Left lobe of liver (tissue), 2 donors: ENCODE data around the gene DVL1. TPM values are rescaled to one million over a fixed set of nuclear protein-coding genes. Genes with fewer than 3 reads are reported as not detected.
"Not testable (repeated sequence)": the region's sequence is repeated elsewhere in the genome, so short reads cannot be mapped to it uniquely, and the experiment has no call there.

Experiments
- ATAC-seq: fragments of 200-7000 bp; cut with Tn5 transposase; one replicate; pipeline ENCODE4 v1.9.1; 2020; ENCODE audit warnings: mild to moderate bottlenecking, moderate library complexity
- DNase-seq: peaks from one replicate; pipeline ENCODE4 v3.0.0-alpha.2; 2020; ENCODE audit warnings: low spot score
- total RNA-seq: library from RNA; stranded (reverse); gene quantifications from one replicate; pipeline ENCODE4 v1.2.1, GENCODE V29; 2021
- donor health status: DM: no; HTN: no; CAD: no; lungs with moderate emphysema.
- donor health status: DM: no; HTN: yes; CAD: no.

Gene DVL1
- total RNA-seq, 1 donor from 2014 or later = 50.4 TPM

- DNase-seq (no peak), ATAC-seq (no peak)
These were observed 24.8 kb upstream of the DVL1 start for GRCh38 chr1:1373815-1374588.

DNA sequence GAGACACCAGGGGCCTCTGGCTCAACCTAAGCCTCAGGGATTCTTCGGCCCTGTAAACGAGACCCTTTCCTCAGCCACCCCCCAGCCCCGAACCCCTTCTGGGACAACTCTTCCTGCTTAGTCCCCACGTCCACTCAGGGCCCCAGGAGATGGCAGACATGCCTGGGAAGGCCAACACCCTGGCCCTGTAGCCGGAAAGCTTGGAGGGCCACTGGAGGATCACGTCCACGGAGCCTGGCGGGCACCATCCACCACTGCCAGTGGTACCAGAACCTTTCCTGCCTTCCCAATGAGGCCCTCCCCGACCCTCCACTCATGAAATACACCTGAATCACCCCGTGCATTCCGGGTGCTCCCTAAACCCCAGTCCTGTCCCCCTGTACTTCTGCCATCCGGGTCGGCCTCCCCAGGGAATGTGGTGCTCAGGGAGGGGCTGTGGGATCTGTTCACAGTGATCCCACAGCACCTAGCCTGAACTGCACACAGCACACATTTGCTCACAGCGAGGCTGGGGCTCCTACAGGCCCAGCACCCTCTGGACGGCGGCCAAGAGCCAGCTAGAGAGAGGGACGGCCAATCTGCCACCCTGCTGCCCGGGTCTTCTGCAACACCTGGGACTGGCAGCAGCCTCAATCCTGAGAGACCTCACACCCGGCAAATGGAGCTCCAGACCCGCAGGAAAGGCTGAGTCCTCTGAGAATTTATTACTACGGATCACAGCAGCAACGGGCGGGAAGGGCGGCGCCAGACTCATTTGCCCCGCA is 24.0 kb upstream of the DVL1 start:
- DNase-seq = no peak
- ATAC-seq = no peak

- ATAC-seq (peak; percentile 52), DNase-seq (no peak)
These were observed 22.8 kb upstream of the DVL1 start for GRCh38 chr1:1371746-1372711.

- DNase-seq (no peak), ATAC-seq (no peak)
These were observed 22.1 kb upstream of the DVL1 start for GRCh38 chr1:1371364-1371745.

GRCh38 chr1:1370771-1371300 is 21.6 kb upstream of the DVL1 start:
- ATAC-seq (no peak), DNase-seq (no peak)

DNA sequence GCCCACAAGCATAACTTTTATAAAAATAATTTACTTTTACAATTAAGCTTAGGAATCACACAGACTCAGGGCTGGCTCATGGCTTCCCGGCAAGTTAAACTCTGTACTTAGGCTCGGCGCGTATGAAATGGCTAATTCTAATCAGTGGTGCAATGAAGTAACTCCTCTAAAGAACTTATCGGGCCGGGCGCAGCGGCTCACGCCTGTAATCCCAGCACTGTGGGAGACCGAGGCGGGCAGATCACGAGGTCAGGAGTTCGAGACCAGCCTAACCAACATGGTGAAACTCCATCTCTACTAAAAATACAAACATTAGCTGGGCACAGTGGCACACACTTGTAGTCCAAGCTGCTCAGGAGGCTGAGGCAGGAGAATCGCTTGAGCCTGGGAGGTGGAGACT is 20.9 kb upstream of the DVL1 start:
- ATAC-seq, DNase-seq: not testable (repeated sequence)

- ATAC-seq = no peak
- DNase-seq = no peak
These were observed 18.1 kb upstream of the DVL1 start for GRCh38 chr1:1367315-1367714.

- ATAC-seq (no peak), DNase-seq (no peak)
These were observed 17.5 kb upstream of the DVL1 start for GRCh38 chr1:1366699-1367066.

DNA sequence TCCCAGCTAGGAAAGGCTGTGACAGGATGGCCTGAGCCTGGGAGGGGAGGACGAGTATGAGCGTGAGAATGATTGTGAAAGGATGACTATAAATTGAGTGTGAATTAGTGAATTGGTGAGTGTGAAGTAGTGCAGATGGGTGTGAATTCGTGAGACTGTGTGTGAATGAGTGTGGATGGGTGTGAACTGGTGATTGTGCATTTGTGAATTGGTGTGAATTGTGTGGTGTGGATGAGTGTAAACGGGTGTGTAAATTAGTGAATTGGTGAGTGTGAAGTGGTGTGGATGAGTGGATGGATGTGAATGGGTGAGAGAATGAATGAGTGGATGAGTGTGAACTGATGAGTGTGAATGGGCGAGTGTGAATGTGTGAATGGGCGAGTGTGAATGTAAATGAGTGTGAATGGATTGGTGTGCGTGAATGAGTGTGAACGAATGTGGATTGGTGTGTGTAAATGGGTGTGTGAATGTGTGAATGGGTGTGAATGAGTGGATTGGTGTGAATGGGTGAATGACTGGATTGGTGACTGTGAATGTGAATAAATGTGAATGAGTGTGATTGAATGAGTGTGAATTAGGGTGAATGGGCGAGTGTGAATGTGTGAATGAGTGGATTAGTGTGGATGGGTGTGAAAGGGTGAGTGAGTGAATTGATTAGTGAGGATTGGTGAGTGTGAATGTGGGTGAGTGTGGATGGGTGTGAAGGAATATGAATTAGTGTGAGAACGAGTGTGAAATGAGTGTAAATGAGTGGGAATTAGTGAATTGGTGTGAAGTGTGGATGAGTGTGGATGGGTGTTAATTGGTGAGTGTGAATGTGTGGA is 16.9 kb upstream of the DVL1 start:
- ATAC-seq = no peak
- DNase-seq = no peak

- peak; percentile 27 for DNase-seq
- ATAC-seq = no peak
These were observed 15.0 kb upstream of the DVL1 start for GRCh38 chr1:1364266-1364665.

GRCh38 chr1:1361982-1362423 is 12.8 kb upstream of the DVL1 start:
- peak; percentile 13 for ATAC-seq

DNA sequence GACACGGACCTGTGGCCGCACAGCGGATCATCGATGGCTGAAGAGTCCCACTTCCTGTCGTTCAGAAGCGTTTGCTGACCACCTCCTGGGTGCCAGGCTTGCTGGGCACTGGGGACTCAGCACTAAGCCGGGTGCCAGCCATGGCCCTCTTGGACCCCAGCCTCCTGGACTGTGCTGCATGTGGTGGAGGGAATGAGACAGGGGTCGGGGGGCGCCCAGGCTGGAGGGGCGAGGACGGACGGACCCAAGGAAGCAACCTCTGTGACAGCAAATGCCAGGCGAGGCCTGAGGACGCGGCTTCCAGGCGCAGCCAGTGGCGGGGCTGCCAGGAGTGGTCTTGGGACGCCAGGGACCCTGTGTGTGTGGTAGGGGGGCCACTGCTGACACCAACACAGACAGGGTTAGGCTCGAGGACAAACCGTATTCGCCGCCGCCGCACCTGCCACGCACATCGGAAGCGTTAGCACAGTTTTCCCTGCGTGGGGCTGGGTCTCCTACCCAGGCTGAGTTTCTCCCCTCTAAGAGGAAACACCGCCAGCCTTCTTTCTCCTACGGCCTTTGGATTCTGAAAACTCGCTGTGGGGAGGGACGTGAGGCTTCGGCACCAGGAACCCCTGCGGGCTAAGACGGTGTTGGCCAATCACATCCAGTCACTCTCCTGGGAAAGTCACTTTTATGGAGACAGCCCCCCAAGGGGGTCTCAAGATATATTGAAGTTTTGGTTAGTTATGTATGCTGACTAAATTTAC is 12.2 kb upstream of the DVL1 start:
- ATAC-seq (no peak), DNase-seq (peak; percentile 42)

More at GRCh38 chr1:1361982-1362423, 12.8 kb upstream of the DVL1 start:
- peak; percentile 41 for DNase-seq

DNA sequence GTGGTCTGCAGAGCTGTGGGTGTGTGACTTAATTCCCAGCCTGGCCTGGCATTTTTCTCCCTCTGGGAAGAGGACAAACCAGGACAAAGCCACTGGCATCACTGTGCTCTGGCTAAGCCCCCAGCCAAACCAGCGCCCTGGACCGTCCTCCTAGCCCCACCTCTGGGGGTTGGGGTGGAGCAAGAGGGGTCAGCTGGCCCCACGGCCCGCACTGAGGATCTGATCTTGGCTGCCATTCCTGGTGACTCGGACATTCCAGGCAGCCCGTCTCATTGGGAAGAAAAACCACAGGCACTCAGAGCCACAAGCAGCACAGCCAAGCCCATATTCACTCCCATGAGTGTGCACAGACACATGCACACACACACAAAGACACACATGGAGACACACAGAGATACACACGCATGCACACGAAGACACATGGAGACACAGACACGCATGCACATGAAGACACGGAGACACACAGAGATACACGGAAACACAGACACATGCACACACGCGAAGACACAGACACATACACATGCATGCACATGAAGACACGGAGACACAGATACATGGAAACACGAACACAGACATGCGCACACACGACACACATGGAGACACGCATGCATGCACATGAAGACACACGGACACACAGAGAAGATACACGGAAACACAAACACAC is 11.4 kb upstream of the DVL1 start:
- ATAC-seq = no peak

GRCh38 chr1:1359664-1360468 is 10.6 kb upstream of the DVL1 start:
- DNase-seq = peak; percentile 40
- peak; percentile 6 for ATAC-seq

More for the DNA sequence above, 11.4 kb upstream of the DVL1 start:
- DNase-seq = peak; percentile 40

DNA sequence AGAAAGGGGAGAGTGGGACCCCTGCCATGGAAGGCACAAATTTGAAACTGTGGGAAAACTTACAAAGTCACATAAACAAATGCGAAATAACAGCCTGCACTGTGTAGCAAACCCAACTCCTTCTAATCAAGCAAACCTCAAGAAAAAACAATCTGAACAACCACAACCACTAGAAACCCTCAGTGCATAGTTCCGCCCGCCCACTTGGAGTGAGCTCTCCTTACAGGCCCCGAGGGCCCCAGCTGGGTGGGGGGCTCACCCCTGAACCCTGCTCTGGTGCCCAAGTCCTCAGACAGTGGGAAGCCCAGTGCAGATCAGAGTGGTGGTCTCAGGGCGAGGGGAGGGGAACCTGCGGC is 10.1 kb upstream of the DVL1 start:
- DNase-seq = no peak
- no peak for ATAC-seq

DNA sequence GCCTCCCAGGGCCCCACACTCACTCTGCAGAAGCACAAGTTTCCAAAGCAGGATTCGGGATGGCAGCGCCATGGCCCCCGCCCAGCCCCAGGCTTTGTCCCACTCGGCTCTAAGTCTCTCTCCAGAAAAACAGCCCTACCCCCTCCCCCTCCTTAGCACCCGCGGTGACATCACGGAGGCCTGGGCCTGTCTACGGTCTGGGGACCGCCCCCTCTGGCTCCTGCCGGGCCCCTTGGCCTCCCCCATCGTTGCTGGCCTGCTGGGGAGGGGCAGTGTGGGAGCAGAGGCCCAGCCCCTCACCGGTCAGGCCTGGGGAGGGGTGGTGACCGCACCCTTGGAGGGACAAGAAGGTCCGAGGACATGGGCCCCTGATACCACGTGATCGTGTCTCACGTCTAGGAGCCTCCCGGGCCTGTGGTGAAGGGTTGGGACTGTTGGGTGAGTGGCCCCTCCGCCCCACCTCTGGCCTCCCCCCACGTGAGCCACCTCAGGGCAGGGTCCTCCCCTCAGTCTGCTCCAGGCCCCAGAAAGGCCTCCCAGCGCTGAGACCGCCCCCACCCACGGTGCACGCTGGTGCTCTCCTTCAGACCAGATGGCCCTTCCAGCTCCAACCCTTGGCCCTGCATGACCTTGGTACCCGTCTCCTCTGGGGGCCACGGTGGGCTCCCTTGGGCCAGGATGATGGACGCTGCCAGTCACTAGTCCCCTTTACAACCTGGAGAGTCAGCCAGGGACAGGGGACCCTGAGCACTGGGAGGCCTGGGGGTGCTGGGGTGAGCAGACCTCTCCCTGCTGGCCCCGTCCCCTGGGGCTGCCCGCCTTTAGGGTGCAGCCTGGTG is 9.4 kb upstream of the DVL1 start, which contains the start of gene MXRA8:
Gene MXRA8, minus strand, starts transcription at position 123 of the 839 bp plus-strand sequence. Its CDS starts 51 bp downstream, at position 72.
- ATAC-seq (peak; percentile 11), DNase-seq (peak; percentile 45)
